ENCODE data around the gene GNG13.

Gene GNG13

DNA sequence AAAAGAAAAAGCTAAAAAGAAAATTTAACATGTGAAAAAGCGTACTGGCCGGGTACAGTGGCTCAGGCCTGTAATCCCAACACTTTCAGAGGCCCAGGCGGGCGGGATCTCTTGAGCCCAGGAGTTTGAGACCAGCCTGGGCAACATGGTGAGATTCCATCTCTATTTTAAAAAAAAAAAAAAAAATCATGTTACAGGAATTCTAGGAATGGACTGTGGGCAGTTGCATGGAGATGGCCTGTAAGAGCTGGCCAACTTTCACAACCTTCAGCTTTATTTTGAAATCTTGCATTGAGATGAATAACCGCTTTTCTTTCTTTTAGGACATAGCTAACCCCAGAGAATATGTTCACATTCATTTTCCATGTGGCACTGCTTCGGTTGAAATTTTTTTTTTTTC is 51.5 kb downstream of the GNG13 start:
- TF ChIP-seq, protein P1, sequence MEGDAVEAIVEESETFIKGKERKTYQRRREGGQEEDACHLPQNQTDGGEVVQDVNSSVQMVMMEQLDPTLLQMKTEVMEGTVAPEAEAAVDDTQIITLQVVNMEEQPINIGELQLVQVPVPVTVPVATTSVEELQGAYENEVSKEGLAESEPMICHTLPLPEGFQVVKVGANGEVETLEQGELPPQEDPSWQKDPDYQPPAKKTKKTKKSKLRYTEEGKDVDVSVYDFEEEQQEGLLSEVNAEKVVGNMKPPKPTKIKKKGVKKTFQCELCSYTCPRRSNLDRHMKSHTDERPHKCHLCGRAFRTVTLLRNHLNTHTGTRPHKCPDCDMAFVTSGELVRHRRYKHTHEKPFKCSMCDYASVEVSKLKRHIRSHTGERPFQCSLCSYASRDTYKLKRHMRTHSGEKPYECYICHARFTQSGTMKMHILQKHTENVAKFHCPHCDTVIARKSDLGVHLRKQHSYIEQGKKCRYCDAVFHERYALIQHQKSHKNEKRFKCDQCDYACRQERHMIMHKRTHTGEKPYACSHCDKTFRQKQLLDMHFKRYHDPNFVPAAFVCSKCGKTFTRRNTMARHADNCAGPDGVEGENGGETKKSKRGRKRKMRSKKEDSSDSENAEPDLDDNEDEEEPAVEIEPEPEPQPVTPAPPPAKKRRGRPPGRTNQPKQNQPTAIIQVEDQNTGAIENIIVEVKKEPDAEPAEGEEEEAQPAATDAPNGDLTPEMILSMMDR (IDR thresholded peaks at IDR 0.05; ENCODE audit: extremely low read depth, insufficient read depth, missing control alignments): no peak
- no peak for DNase-seq (ENCODE audit: low spot score)
- in situ Hi-C loops (cut with MboI; ENCODE audit: low pct_unique_long_range_greater_than_20kb, low sequenced_read_pairs, unreplicated experiment): no loop called here

Data from GM13977 (cell line).